ENCODE data around the gene TOX2. TPM values are rescaled to one million over a fixed set of nuclear protein-coding genes. Genes with fewer than 3 reads are reported as not detected.

Gene TOX2
- total and polyA plus RNA-seq, 7 donors: 0.06 to 0.53 (median 0.38) TPM

DNA sequence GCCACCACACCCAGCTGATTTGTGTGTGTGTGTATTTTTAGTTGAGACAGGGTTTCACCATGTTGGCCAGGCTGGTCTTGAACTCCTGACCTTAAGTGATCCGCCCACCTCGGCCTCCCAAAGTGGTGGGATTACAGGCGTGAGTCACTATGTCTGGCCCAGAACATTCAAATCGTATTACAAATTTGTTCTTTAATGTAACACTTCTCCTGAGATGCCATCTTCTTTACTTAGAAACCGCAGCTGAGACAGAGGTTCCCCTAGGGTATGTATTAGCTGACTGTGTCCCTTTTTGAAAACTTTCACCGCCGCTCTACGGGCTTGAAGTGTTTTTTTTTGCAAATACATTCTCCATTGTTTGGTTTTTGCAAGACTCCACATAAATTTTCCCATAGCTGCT, 62.6 kb downstream of the TOX2 start:
- H3K4me1 ChIP-seq: no peaks in the 10 kb centered on the region

GRCh38 chr20:43977962-43978361, 63.3 kb downstream of the TOX2 start:
- no peak for DNase-seq
- Histone ChIP-seq H3K27me3 (ENCODE audit: insufficient read depth in 3 of 3, low read length in 2 of 3) (peaks cover 0 to 13% (median 2%) of the 10 kb centered on the region in 3 donors), H3K4me1 (no peaks in the 10 kb centered on the region), H3K36me3 (ENCODE audit: insufficient read depth in 1 of 2, low read depth in 1 of 2) (no peaks in the 10 kb centered on the region), H3K27ac (no peak overlapping the region), H3K4me3 (no peak overlapping the region), H3K9me3 (no peaks in the 10 kb centered on the region)
- WGBS, 3 donors: 56 to 62% (median 58%) methylated on average over 3 of the region's 3 CpGs
- intact Hi-C loops (cut with DNase I): no loop called here
- TF ChIP-seq, protein P1, sequence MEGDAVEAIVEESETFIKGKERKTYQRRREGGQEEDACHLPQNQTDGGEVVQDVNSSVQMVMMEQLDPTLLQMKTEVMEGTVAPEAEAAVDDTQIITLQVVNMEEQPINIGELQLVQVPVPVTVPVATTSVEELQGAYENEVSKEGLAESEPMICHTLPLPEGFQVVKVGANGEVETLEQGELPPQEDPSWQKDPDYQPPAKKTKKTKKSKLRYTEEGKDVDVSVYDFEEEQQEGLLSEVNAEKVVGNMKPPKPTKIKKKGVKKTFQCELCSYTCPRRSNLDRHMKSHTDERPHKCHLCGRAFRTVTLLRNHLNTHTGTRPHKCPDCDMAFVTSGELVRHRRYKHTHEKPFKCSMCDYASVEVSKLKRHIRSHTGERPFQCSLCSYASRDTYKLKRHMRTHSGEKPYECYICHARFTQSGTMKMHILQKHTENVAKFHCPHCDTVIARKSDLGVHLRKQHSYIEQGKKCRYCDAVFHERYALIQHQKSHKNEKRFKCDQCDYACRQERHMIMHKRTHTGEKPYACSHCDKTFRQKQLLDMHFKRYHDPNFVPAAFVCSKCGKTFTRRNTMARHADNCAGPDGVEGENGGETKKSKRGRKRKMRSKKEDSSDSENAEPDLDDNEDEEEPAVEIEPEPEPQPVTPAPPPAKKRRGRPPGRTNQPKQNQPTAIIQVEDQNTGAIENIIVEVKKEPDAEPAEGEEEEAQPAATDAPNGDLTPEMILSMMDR (IDR thresholded peaks at IDR 0.05): no peak
- no peak for ATAC-seq

More for the DNA sequence above, 62.6 kb downstream of the TOX2 start:
- 65 to 73% (median 70%) methylated on average over 8 of the region's 8 CpGs for WGBS, 3 donors
- DNase-seq (no peak), ATAC-seq (no peak)
- TF ChIP-seq, protein P1 (IDR thresholded peaks at IDR 0.05): no peak
- Histone ChIP-seq H3K36me3 (ENCODE audit: insufficient read depth in 1 of 2, low read depth in 1 of 2) (no peaks in the 10 kb centered on the region), H3K9me3 (no peaks in the 10 kb centered on the region), H3K27ac (no peak overlapping the region), H3K4me3 (no peak overlapping the region), H3K27me3 (ENCODE audit: insufficient read depth in 3 of 3, low read length in 2 of 3) (peaks cover 0 to 19% (median 2%) of the 10 kb centered on the region in 3 donors)
- intact Hi-C loops (cut with DNase I): no loop called here

DNA sequence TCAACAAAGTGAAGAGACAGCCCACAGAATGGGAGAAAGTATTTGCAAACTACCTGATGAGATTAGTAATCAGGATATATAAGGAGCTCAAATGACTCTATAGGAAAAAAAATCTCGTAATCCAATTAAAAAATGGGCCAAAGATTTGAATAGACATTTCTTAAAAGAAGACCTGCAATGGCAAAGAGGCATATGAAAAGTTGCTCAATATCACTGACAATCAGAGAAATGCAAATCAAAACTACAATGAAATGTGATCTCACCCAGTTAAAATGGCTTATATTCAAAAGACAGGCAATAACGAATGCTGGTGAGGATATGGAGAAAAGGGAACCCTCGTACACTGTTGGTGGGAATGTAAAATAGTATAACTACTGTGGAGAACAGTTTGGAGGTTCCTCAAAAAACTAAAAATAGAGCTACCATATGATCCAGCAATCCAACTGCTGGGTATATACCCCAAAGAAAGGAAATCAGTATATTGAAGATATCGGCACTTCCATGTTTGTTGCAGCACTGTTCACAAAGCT, 65.0 kb downstream of the TOX2 start:
- ATAC-seq: no peak
- DNase-seq: no peak
- Histone ChIP-seq H3K9me3 (no peaks in the 10 kb centered on the region), H3K27ac (no peak overlapping the region), H3K27me3 (ENCODE audit: insufficient read depth in 3 of 3, low read length in 2 of 3) (peaks cover 0 to 8% (median 0%) of the 10 kb centered on the region in 3 donors), H3K4me1 (no peaks in the 10 kb centered on the region), H3K4me3 (no peak overlapping the region), H3K36me3 (ENCODE audit: insufficient read depth in 1 of 2, low read depth in 1 of 2) (no peaks in the 10 kb centered on the region)
- TF ChIP-seq, protein P1 (IDR thresholded peaks at IDR 0.05): no peak
- 72 to 83% (median 75%) methylated on average over 4 of the region's 4 CpGs for WGBS, 3 donors
- intact Hi-C loops (cut with DNase I): no loop called here

GRCh38 chr20:43981540-43981939, 66.9 kb downstream of the TOX2 start:
- ATAC-seq (no peak), DNase-seq (no peak)
- peaks cover 0 to 8% (median 0%) of the 10 kb centered on the region in 3 donors for H3K27me3 ChIP-seq (ENCODE audit: insufficient read depth in 3 of 3, low read length in 2 of 3)
- no peaks in the 10 kb centered on the region for H3K9me3 ChIP-seq
- WGBS, 3 donors: 74 to 78% (median 78%) methylated on average over 4 of the region's 4 CpGs
- H3K4me1 ChIP-seq: no peaks in the 10 kb centered on the region
- TF ChIP-seq, protein P1 (IDR thresholded peaks at IDR 0.05): no peak
- H3K4me3 ChIP-seq: no peak overlapping the region
- H3K36me3 ChIP-seq (ENCODE audit: insufficient read depth in 1 of 2, low read depth in 1 of 2): no peaks in the 10 kb centered on the region
- intact Hi-C loops (cut with DNase I): no loop called here
- no peak overlapping the region for H3K27ac ChIP-seq

DNA sequence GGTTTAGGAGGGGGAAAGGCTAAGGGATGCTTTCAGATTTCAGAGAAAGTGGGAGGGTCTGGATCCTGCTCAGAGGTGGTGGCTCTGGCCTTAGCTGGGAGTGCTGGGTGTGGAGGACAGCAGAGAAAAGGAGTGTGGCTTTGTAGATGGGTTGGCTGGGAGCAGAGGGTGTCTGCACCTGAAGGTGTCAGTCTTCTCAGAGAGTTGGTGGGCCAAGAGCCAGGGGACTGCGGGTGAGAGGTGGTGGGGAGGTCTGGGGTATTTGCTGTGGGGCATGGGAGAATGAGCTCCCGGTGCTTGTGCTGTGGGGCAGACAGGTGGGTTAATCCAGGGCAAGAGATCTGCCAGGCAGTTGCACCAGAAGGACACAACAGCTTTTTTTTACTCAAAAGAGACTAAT, 67.4 kb downstream of the TOX2 start:
- TF ChIP-seq, protein P1 (IDR thresholded peaks at IDR 0.05): no peak
- 45 to 58% (median 47%) methylated on average over 2 of the region's 2 CpGs for WGBS, 3 donors
- Histone ChIP-seq H3K4me3 (no peak overlapping the region), H3K4me1 (no peaks in the 10 kb centered on the region), H3K27ac (no peak overlapping the region), H3K9me3 (no peaks in the 10 kb centered on the region), H3K36me3 (ENCODE audit: insufficient read depth in 1 of 2, low read depth in 1 of 2) (no peaks in the 10 kb centered on the region), H3K27me3 (ENCODE audit: insufficient read depth in 3 of 3, low read length in 2 of 3) (peaks cover 0 to 8% (median 0%) of the 10 kb centered on the region in 3 donors)
- intact Hi-C loops (cut with DNase I): no loop called here
- no peak for DNase-seq
- ATAC-seq: no peak

Data from psoas muscle (tissue), 8 donors.